Measurements from ENCODE around the gene LRRC61. TPM values are rescaled to one million over a fixed set of nuclear protein-coding genes. Genes with fewer than 3 reads are reported as not detected.

The LRRC61 gene
- total and polyA plus RNA-seq, 2 of the 13 experiments (the other 11 are each of a cell fraction or from before 2014, with no cell fraction given) = 33.0 to 34.8 TPM

GRCh38 chr7:150322833-150323681 lies at the start of gene LRRC61, which contains the start of gene ACTR3C (continued):
- TF ChIP-seq PRDM15 (CRISPR knock-in tag; IDR thresholded peaks at IDR 0.05) (peak; percentile 63; the same call in 1 of the 2 replicates), ZNF598 (CRISPR knock-in tag; IDR thresholded peaks at IDR 0.05; ENCODE audit: borderline replicate concordance) (peak; percentile 68; the same call in 1 of the 2 replicates), HNRNPLL (IDR thresholded peaks at IDR 0.05; ENCODE audit: low read depth, low read length, poor library complexity, severe bottlenecking) (peak; percentile 87), HCFC1 (IDR thresholded peaks at IDR 0.05; ENCODE audit: low read depth, low read length) (peak; percentile 11; the same call in 1 of the 2 replicates), POLR2AphosphoS5 (IDR thresholded peaks at IDR 0.05; ENCODE audit: low read depth, low read length) (peak; percentile 95), CCAR2 (optimal IDR thresholded peaks at IDR 0.05; ENCODE audit: low read depth, low read length) (peak; percentile 30), IKZF1 (IDR thresholded peaks at IDR 0.05) (no peak), SPEN (CRISPR knock-in tag; IDR thresholded peaks at IDR 0.05; ENCODE audit: low read depth) (peak; percentile 90), ZNF562 (CRISPR knock-in tag; IDR thresholded peaks at IDR 0.05; ENCODE audit: borderline replicate concordance) (no peak), KAT2B (IDR thresholded peaks at IDR 0.05; ENCODE audit: borderline replicate concordance, low read depth, low read length) (no peak), RBM22 (optimal IDR thresholded peaks at IDR 0.05; ENCODE audit: low read length) (no peak), ZNF510 (CRISPR knock-in tag; IDR thresholded peaks at IDR 0.05; ENCODE audit: low read depth) (peak; percentile 47; the same call in 1 of the 2 replicates), ZIK1 (CRISPR knock-in tag; IDR thresholded peaks at IDR 0.05; ENCODE audit: borderline replicate concordance, low read depth) (peak; percentile 60), AKAP8 (CRISPR knock-in tag; IDR thresholded peaks at IDR 0.05) (peak; percentile 46; the same call in 1 of the 2 replicates), ZNF337 (CRISPR knock-in tag; IDR thresholded peaks at IDR 0.05; ENCODE audit: borderline replicate concordance, low read depth) (peak; percentile 3; the same call in 1 of the 2 replicates), PCBP2 (optimal IDR thresholded peaks at IDR 0.05; ENCODE audit: low read depth, low read length, poor library complexity, severe bottlenecking) (no peak), ZNF589 (CRISPR knock-in tag; conservative IDR thresholded peaks at IDR 0.05) (no peak; the same call in 1 of the 2 replicates), ELF4 (CRISPR knock-in tag; IDR thresholded peaks at IDR 0.05; ENCODE audit: borderline replicate concordance) (peak; percentile 88; the same call in 1 of the 2 replicates), ZBTB7B (CRISPR knock-in tag; IDR thresholded peaks at IDR 0.05) (peak; percentile 100), TMF1 (CRISPR knock-in tag; IDR thresholded peaks at IDR 0.05; ENCODE audit: low read depth) (no peak; the same call in 1 of the 2 replicates), MEIS1 (CRISPR knock-in tag; IDR thresholded peaks at IDR 0.05; ENCODE audit: borderline replicate concordance) (no peak; the same call in 1 of the 2 replicates), ZNF567 (CRISPR knock-in tag; IDR thresholded peaks at IDR 0.05; ENCODE audit: borderline replicate concordance) (no peak; the same call in 1 of the 2 replicates), ZNF263 (CRISPR knock-in tag; IDR thresholded peaks at IDR 0.05) (no peak; the same call in 1 of the 2 replicates)
- TF ChIP-seq, protein P1, sequence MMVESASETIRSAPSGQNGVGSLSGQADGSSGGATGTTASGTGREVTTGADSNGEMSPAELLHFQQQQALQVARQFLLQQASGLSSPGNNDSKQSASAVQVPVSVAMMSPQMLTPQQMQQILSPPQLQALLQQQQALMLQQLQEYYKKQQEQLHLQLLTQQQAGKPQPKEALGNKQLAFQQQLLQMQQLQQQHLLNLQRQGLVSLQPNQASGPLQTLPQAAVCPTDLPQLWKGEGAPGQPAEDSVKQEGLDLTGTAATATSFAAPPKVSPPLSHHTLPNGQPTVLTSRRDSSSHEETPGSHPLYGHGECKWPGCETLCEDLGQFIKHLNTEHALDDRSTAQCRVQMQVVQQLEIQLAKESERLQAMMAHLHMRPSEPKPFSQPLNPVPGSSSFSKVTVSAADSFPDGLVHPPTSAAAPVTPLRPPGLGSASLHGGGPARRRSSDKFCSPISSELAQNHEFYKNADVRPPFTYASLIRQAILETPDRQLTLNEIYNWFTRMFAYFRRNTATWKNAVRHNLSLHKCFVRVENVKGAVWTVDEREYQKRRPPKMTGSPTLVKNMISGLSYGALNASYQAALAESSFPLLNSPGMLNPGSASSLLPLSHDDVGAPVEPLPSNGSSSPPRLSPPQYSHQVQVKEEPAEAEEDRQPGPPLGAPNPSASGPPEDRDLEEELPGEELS (CRISPR knock-in tag; IDR thresholded peaks at IDR 0.05) = peak; percentile 38; the same call in 1 of the 2 replicates

Measured in HepG2 (cell line).